ENCODE data around the gene SEC23IP. TPM values are rescaled to one million over a fixed set of nuclear protein-coding genes. Genes with fewer than 3 reads are reported as not detected.
"Not testable (repeated sequence)": the region's sequence is repeated elsewhere in the genome, so short reads cannot be mapped to it uniquely, and the experiment has no call there.

Gene SEC23IP
- total RNA-seq, 1 donor from 2014 or later = 90.6 TPM

GRCh38 chr10:119865699-119866240 lies 26.8 kb upstream of the SEC23IP start:
- peaks cover 100% of the 10 kb centered on the region for H3K79me2 ChIP-seq (ENCODE audit: insufficient read depth, low read length)
- no peak for FAIRE-seq
- H3K4me2 ChIP-seq (ENCODE audit: low read length) = no peak overlapping the region
- no peaks in the 10 kb centered on the region for H3K36me3 ChIP-seq (ENCODE audit: insufficient read depth, low read length)
- no peak overlapping the region for H3K4me3 Mint-ChIP-seq (ENCODE audit: unreplicated experiment)
- no peaks in the 10 kb centered on the region for H3K27me3 ChIP-seq (ENCODE audit: insufficient read depth, low read length)
- no peak overlapping the region for H2AFZ ChIP-seq (ENCODE audit: low read depth, low read length)
- H3K4me1 Mint-ChIP-seq (ENCODE audit: low read depth, unreplicated experiment) = peaks cover 9% of the 10 kb centered on the region
- H3K9ac ChIP-seq (ENCODE audit: low read length) = no peak overlapping the region
- H4K20me1 ChIP-seq (ENCODE audit: insufficient read depth, low read length) = peaks cover 63% of the 10 kb centered on the region
- no peak for DNase-seq (ENCODE audit: low read depth)
- no peak overlapping the region for H3K27ac ChIP-seq (ENCODE audit: low read depth, low read length)
- H3K27me3 Mint-ChIP-seq (ENCODE audit: low read depth, unreplicated experiment) = no peaks in the 10 kb centered on the region
- no peak overlapping the region for H3K27ac Mint-ChIP-seq (ENCODE audit: unreplicated experiment)
- H3K36me3 Mint-ChIP-seq (ENCODE audit: low read depth, unreplicated experiment) = peaks cover 6% of the 10 kb centered on the region
- H3K9me3 Mint-ChIP-seq (ENCODE audit: unreplicated experiment) = peaks cover 6% of the 10 kb centered on the region
- no peak overlapping the region for H3K4me3 ChIP-seq (ENCODE audit: insufficient read depth, low read depth, low read length)
- no peak for TF ChIP-seq CTCF (IDR thresholded peaks at IDR 0.05; ENCODE audit: insufficient read depth, low read depth, low read length)
- no peak for TF ChIP-seq EZH2 (IDR thresholded peaks at IDR 0.05; ENCODE audit: insufficient read depth, low read length)
- H3K9me3 ChIP-seq (ENCODE audit: insufficient read depth, low read depth, low read length) = no peaks in the 10 kb centered on the region
- peaks cover 1% of the 10 kb centered on the region for H3K4me1 ChIP-seq (ENCODE audit: insufficient read depth, low read length)

GRCh38 chr10:119867317-119867716 lies 25.2 kb upstream of the SEC23IP start:
- FAIRE-seq (no peak), DNase-seq (ENCODE audit: low read depth) (no peak)
- H3K9ac ChIP-seq (ENCODE audit: low read length) = no peak overlapping the region
- no peaks in the 10 kb centered on the region for H3K36me3 ChIP-seq (ENCODE audit: insufficient read depth, low read length)
- no peak overlapping the region for H3K4me2 ChIP-seq (ENCODE audit: low read length)
- H2AFZ ChIP-seq (ENCODE audit: low read depth, low read length) = no peak overlapping the region
- H3K79me2 ChIP-seq (ENCODE audit: insufficient read depth, low read length) = peaks cover 100% of the 10 kb centered on the region
- no peak for TF ChIP-seq EZH2 (IDR thresholded peaks at IDR 0.05; ENCODE audit: insufficient read depth, low read length)
- no peak for TF ChIP-seq CTCF (IDR thresholded peaks at IDR 0.05; ENCODE audit: insufficient read depth, low read depth, low read length)
- H4K20me1 ChIP-seq (ENCODE audit: insufficient read depth, low read length) = peaks cover 59% of the 10 kb centered on the region
- H3K4me1 ChIP-seq (ENCODE audit: insufficient read depth, low read length) = peaks cover 5% of the 10 kb centered on the region
- no peaks in the 10 kb centered on the region for H3K9me3 ChIP-seq (ENCODE audit: insufficient read depth, low read depth, low read length)
- no peak overlapping the region for H3K4me3 ChIP-seq (ENCODE audit: insufficient read depth, low read depth, low read length)
- peaks cover 6% of the 10 kb centered on the region for H3K36me3 Mint-ChIP-seq (ENCODE audit: low read depth, unreplicated experiment)
- H3K27me3 Mint-ChIP-seq (ENCODE audit: low read depth, unreplicated experiment) = no peaks in the 10 kb centered on the region
- H3K4me1 Mint-ChIP-seq (ENCODE audit: low read depth, unreplicated experiment) = peaks cover 9% of the 10 kb centered on the region
- no peak overlapping the region for H3K27ac Mint-ChIP-seq (ENCODE audit: unreplicated experiment)
- H3K27me3 ChIP-seq (ENCODE audit: insufficient read depth, low read length) = no peaks in the 10 kb centered on the region
- H3K9me3 Mint-ChIP-seq (ENCODE audit: unreplicated experiment) = peaks cover 6% of the 10 kb centered on the region
- no peak overlapping the region for H3K27ac ChIP-seq (ENCODE audit: low read depth, low read length)
- H3K4me3 Mint-ChIP-seq (ENCODE audit: unreplicated experiment) = no peak overlapping the region

- not testable (repeated sequence) for H3K27me3 ChIP-seq (ENCODE audit: insufficient read depth, low read length); H3K27me3 Mint-ChIP-seq (ENCODE audit: low read depth, unreplicated experiment); H3K4me3 ChIP-seq (ENCODE audit: insufficient read depth, low read depth, low read length); H3K9ac ChIP-seq (ENCODE audit: low read length); DNase-seq (ENCODE audit: low read depth); H3K4me2 ChIP-seq (ENCODE audit: low read length); H3K9me3 ChIP-seq (ENCODE audit: insufficient read depth, low read depth, low read length); H3K27ac Mint-ChIP-seq (ENCODE audit: unreplicated experiment); FAIRE-seq; H2AFZ ChIP-seq (ENCODE audit: low read depth, low read length); H3K36me3 ChIP-seq (ENCODE audit: insufficient read depth, low read length); H3K9me3 Mint-ChIP-seq (ENCODE audit: unreplicated experiment); H3K27ac ChIP-seq (ENCODE audit: low read depth, low read length); H3K36me3 Mint-ChIP-seq (ENCODE audit: low read depth, unreplicated experiment)
- peaks cover 54% of the 10 kb centered on the region for H4K20me1 ChIP-seq (ENCODE audit: insufficient read depth, low read length)
- peak overlapping the region; percentile 45 for H3K4me3 Mint-ChIP-seq (ENCODE audit: unreplicated experiment)
- H3K4me1 ChIP-seq (ENCODE audit: insufficient read depth, low read length) = peaks cover 10% of the 10 kb centered on the region
- peaks cover 88% of the 10 kb centered on the region for H3K79me2 ChIP-seq (ENCODE audit: insufficient read depth, low read length)
- H3K4me1 Mint-ChIP-seq (ENCODE audit: low read depth, unreplicated experiment) = peaks cover 12% of the 10 kb centered on the region
Observed at GRCh38 chr10:119869398-119869797, 23.1 kb upstream of the SEC23IP start.

Data from astrocyte (in vitro differentiated cells and primary cell).